ENCODE data around the gene F3.
A peak's percentile ranks its signal among the peaks of the same experiment; 100 is the strongest.

F3 gene

DNA sequence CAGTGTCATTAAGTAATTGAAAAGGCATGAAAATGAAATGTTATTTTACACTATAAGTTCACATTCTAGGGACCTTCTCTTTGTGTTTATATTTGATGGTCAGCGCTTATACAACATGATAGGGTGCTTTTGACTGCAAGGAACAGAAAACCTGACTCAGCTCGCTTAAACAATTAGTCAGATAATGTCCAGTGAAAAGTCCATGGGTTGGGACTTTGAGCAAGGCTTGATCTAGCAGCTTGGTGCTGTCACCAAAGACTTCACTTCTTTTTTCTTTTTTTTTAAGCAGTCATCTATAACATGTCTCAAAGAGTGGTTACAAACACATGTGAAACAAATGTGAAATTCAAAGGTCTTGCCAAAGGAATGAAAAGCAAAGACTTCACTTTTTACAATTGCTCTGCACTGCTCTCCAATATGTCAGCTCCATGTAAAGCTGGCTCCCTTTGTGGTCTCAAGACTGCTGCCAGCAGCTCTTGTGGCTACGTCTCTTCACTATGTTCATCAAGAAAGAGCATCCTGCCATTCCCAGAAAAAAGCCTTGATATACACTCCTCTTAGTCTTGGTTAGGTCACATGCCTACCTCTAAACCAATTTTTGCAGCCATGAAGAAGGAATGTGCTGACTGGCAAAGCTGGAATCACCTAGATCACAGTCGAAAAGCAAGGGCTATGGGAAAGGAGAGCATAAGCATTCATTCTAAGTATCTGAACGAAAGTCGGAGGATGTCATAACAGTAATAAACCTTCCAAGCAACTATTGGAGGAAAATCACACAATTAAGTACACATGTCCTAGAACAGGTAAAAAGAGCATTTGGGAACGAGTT is 15.2 kb downstream of the F3 start:
- no peak overlapping the region for H3K56ac ChIP-seq (ENCODE audit: low read length)
- H2BK120ac ChIP-seq (ENCODE audit: low read depth, low read length), result no peak overlapping the region
- no peak overlapping the region for H2AK5ac ChIP-seq (ENCODE audit: low read length)
- H3K9ac ChIP-seq (ENCODE audit: low read length), result no peak overlapping the region
- no peak overlapping the region for H3K4me2 ChIP-seq (ENCODE audit: low read length)
- H3K23ac ChIP-seq (ENCODE audit: low read length), result no peak overlapping the region
- no peak overlapping the region for H3K4me3 ChIP-seq (ENCODE audit: low read length)
- no peaks in the 10 kb centered on the region for H3K27me3 ChIP-seq (ENCODE audit: insufficient read depth, low read length, poor library complexity)
- no peak overlapping the region for H4K8ac ChIP-seq (ENCODE audit: low read depth, low read length)
- H3K27ac ChIP-seq (ENCODE audit: low read depth, low read length), result no peak overlapping the region
- H3K4ac ChIP-seq (ENCODE audit: low read depth, low read length), result no peak overlapping the region
- H3K18ac ChIP-seq (ENCODE audit: low read length), result no peak overlapping the region
- DNase-seq, result no peak
- H3K79me1 ChIP-seq (ENCODE audit: low read length), result no peaks in the 10 kb centered on the region
- WGBS (ENCODE audit: extremely low coverage, insufficient coverage, low lambda C conversion rate), result no CpG with 5 or more reads among the region's 7 CpGs
- peaks cover 4% of the 10 kb centered on the region for H3K4me1 ChIP-seq (ENCODE audit: control insufficient read depth, low read depth, low read length)
- H2BK15ac ChIP-seq (replicated peaks; ENCODE audit: low read depth), result no peak overlapping the region
- no peak overlapping the region for H4K5ac ChIP-seq (ENCODE audit: low read length)
- H3K79me2 ChIP-seq (ENCODE audit: control insufficient read depth, insufficient read depth, low read length), result no peaks in the 10 kb centered on the region
- H3K36me3 ChIP-seq (ENCODE audit: control insufficient read depth, insufficient read depth, low read length), result no peaks in the 10 kb centered on the region
- H2BK5ac ChIP-seq (ENCODE audit: low read length), result no peak overlapping the region

DNA sequence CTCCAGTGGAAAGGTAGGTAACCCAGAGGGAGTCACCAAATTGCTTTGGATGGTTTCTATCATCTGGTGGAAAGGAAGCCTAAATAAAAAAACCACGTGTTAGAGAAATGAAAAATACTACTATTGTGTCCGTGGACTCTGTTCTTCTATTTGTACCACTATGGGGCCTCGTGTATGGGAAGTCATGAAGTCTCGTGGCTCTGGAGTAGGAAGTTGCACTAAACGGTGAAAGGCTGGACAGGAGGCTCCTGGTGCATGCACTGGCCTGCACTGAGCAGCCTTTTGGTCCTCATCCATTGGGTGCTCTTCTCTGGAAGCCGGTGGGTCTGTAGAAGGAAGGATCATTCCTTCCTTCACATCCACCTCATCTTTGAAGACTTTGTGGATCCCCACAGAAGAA is 17.0 kb downstream of the F3 start:
- Histone ChIP-seq H3K56ac (ENCODE audit: low read length) (no peak overlapping the region), H3K4me1 (ENCODE audit: control insufficient read depth, low read depth, low read length) (peaks cover 4% of the 10 kb centered on the region), H3K27ac (ENCODE audit: low read depth, low read length) (no peak overlapping the region), H2BK5ac (ENCODE audit: low read length) (no peak overlapping the region), H3K36me3 (ENCODE audit: control insufficient read depth, insufficient read depth, low read length) (no peaks in the 10 kb centered on the region), H3K79me2 (ENCODE audit: control insufficient read depth, insufficient read depth, low read length) (no peaks in the 10 kb centered on the region), H3K18ac (ENCODE audit: low read length) (no peak overlapping the region), H3K9ac (ENCODE audit: low read length) (no peak overlapping the region), H2BK15ac (replicated peaks; ENCODE audit: low read depth) (no peak overlapping the region), H3K79me1 (ENCODE audit: low read length) (no peaks in the 10 kb centered on the region), H4K8ac (ENCODE audit: low read depth, low read length) (no peak overlapping the region), H3K27me3 (ENCODE audit: insufficient read depth, low read length, poor library complexity) (no peaks in the 10 kb centered on the region), H3K23ac (ENCODE audit: low read length) (no peak overlapping the region), H2BK120ac (ENCODE audit: low read depth, low read length) (no peak overlapping the region), H3K4me2 (ENCODE audit: low read length) (no peak overlapping the region), H3K4ac (ENCODE audit: low read depth, low read length) (no peak overlapping the region), H4K5ac (ENCODE audit: low read length) (no peak overlapping the region), H3K4me3 (ENCODE audit: low read length) (no peak overlapping the region), H2AK5ac (ENCODE audit: low read length) (no peak overlapping the region)
- WGBS (ENCODE audit: extremely low coverage, insufficient coverage, low lambda C conversion rate), result no CpG with 5 or more reads among the region's 6 CpGs
- no peak for DNase-seq

DNA sequence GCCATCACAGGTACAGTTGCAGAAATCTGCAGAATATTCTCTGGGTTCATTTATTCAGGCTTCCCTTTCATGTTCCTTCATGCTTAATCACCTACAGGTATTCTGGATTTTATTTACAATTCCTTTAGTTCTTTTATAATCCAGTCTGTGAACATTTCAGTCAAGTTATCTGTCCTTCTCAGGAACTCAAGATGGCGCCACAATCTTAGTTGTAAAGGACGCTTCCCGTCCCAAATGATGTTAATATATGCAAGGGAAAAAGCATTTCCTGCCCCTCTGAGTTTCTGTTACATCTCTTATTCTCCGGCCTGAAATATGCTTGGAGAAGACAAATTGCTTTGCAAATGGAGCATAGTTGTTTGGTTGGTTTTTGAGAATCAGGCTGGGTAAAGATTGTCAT is 19.3 kb downstream of the F3 start:
- Histone ChIP-seq H3K4me2 (ENCODE audit: low read length) (no peak overlapping the region), H2AK5ac (ENCODE audit: low read length) (no peak overlapping the region), H3K4ac (ENCODE audit: low read depth, low read length) (no peak overlapping the region), H3K4me1 (ENCODE audit: control insufficient read depth, low read depth, low read length) (no peaks in the 10 kb centered on the region), H3K36me3 (ENCODE audit: control insufficient read depth, insufficient read depth, low read length) (no peaks in the 10 kb centered on the region), H3K27me3 (ENCODE audit: insufficient read depth, low read length, poor library complexity) (no peaks in the 10 kb centered on the region), H4K5ac (ENCODE audit: low read length) (no peak overlapping the region), H3K9ac (ENCODE audit: low read length) (no peak overlapping the region), H3K56ac (ENCODE audit: low read length) (no peak overlapping the region), H2BK5ac (ENCODE audit: low read length) (no peak overlapping the region), H4K8ac (ENCODE audit: low read depth, low read length) (no peak overlapping the region), H3K27ac (ENCODE audit: low read depth, low read length) (no peak overlapping the region), H3K79me1 (ENCODE audit: low read length) (no peaks in the 10 kb centered on the region), H2BK120ac (ENCODE audit: low read depth, low read length) (no peak overlapping the region), H3K23ac (ENCODE audit: low read length) (no peak overlapping the region), H2BK15ac (replicated peaks; ENCODE audit: low read depth) (no peak overlapping the region), H3K18ac (ENCODE audit: low read length) (no peak overlapping the region), H3K79me2 (ENCODE audit: control insufficient read depth, insufficient read depth, low read length) (no peaks in the 10 kb centered on the region), H3K4me3 (ENCODE audit: low read length) (no peak overlapping the region)
- no CpG with 5 or more reads among the region's 4 CpGs for WGBS (ENCODE audit: extremely low coverage, insufficient coverage, low lambda C conversion rate)
- DNase-seq, result peak; percentile 66

DNA sequence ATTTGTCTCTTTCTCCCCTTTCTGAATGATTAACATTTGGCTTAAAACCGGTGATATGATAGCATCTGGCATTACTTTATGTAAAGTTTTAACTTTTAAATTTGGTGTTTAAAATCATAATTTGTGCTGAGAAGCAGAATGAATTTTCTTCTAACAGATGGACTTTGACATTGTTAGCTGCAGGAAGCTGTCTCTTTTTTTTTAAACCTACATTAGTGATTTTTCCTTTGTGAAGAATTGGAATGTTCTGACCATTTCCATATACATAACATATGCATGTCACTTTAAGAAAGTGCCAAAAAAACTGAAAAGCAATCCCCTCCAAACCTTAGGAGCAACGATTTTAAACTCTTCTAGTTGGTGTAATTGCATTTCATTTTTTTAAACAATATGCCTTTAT is 22.2 kb downstream of the F3 start:
- no peaks in the 10 kb centered on the region for H3K36me3 ChIP-seq (ENCODE audit: control insufficient read depth, insufficient read depth, low read length)
- no peak for DNase-seq
- H3K56ac ChIP-seq (ENCODE audit: low read length), result no peak overlapping the region
- no peak overlapping the region for H3K9ac ChIP-seq (ENCODE audit: low read length)
- no peaks in the 10 kb centered on the region for H3K79me2 ChIP-seq (ENCODE audit: control insufficient read depth, insufficient read depth, low read length)
- no peak overlapping the region for H2BK15ac ChIP-seq (replicated peaks; ENCODE audit: low read depth)
- no peak overlapping the region for H2AK5ac ChIP-seq (ENCODE audit: low read length)
- no CpG with 5 or more reads among the region's 2 CpGs for WGBS (ENCODE audit: extremely low coverage, insufficient coverage, low lambda C conversion rate)
- H3K4ac ChIP-seq (ENCODE audit: low read depth, low read length), result no peak overlapping the region
- H4K5ac ChIP-seq (ENCODE audit: low read length), result no peak overlapping the region
- H3K79me1 ChIP-seq (ENCODE audit: low read length), result no peaks in the 10 kb centered on the region
- no peak overlapping the region for H3K27ac ChIP-seq (ENCODE audit: low read depth, low read length)
- H2BK120ac ChIP-seq (ENCODE audit: low read depth, low read length), result no peak overlapping the region
- H3K27me3 ChIP-seq (ENCODE audit: insufficient read depth, low read length, poor library complexity), result no peaks in the 10 kb centered on the region
- no peaks in the 10 kb centered on the region for H3K4me1 ChIP-seq (ENCODE audit: control insufficient read depth, low read depth, low read length)
- H3K23ac ChIP-seq (ENCODE audit: low read length), result no peak overlapping the region
- no peak overlapping the region for H4K8ac ChIP-seq (ENCODE audit: low read depth, low read length)
- H2BK5ac ChIP-seq (ENCODE audit: low read length), result no peak overlapping the region
- H3K4me2 ChIP-seq (ENCODE audit: low read length), result no peak overlapping the region
- no peak overlapping the region for H3K18ac ChIP-seq (ENCODE audit: low read length)
- H3K4me3 ChIP-seq (ENCODE audit: low read length), result no peak overlapping the region

DNA sequence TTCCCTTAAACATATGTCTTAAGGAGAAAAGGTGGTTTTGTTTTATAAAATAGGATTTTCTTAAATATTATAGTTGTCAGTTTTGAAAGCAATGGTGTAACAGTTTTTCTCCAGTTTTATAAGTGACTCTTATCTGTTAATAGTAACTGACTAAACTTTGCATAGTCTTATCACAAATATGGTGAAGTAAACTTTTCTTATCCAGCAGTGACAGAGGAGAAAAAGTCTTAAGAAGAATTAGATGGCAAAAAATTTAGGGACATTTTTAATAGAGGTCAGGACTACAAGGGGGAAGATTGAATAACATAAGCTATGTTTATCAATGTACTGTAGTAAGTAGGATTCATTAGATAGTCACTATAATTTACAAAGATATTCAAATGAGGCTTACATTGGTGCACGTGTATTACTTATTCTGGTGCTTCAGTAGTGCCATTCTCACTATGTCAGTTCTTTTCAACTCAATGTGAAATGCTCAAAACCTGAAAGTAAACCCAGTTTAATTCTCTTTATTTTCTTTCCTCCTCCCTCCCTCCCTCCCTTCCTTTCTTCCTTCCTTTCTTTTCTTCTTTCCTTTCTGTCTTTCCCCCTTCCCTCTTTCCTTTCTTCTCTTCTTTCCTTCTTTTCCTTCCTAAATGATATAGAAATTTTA is 26.1 kb downstream of the F3 start:
- no CpG with 5 or more reads among the region's 1 CpG for WGBS (ENCODE audit: extremely low coverage, insufficient coverage, low lambda C conversion rate)
- no peaks in the 10 kb centered on the region for H3K79me2 ChIP-seq (ENCODE audit: control insufficient read depth, insufficient read depth, low read length)
- no peak for DNase-seq

More for the DNA sequence above, 26.1 kb downstream of the F3 start:
- no peak overlapping the region for H3K4me3 ChIP-seq (ENCODE audit: low read length)
- H3K79me1 ChIP-seq (ENCODE audit: low read length), result no peaks in the 10 kb centered on the region
- H4K8ac ChIP-seq (ENCODE audit: low read depth, low read length), result no peak overlapping the region
- no peak overlapping the region for H3K9ac ChIP-seq (ENCODE audit: low read length)
- H2BK5ac ChIP-seq (ENCODE audit: low read length), result no peak overlapping the region
- H3K27me3 ChIP-seq (ENCODE audit: insufficient read depth, low read length, poor library complexity), result no peaks in the 10 kb centered on the region
- H2BK15ac ChIP-seq (replicated peaks; ENCODE audit: low read depth), result no peak overlapping the region
- H2BK120ac ChIP-seq (ENCODE audit: low read depth, low read length), result no peak overlapping the region
- H3K36me3 ChIP-seq (ENCODE audit: control insufficient read depth, insufficient read depth, low read length), result no peaks in the 10 kb centered on the region
- no peak overlapping the region for H3K4me2 ChIP-seq (ENCODE audit: low read length)
- no peak overlapping the region for H3K18ac ChIP-seq (ENCODE audit: low read length)
- H3K27ac ChIP-seq (ENCODE audit: low read depth, low read length), result no peak overlapping the region
- H3K23ac ChIP-seq (ENCODE audit: low read length), result no peak overlapping the region
- H3K56ac ChIP-seq (ENCODE audit: low read length), result no peak overlapping the region
- H2AK5ac ChIP-seq (ENCODE audit: low read length), result no peak overlapping the region
- H3K4me1 ChIP-seq (ENCODE audit: control insufficient read depth, low read depth, low read length), result no peaks in the 10 kb centered on the region
- H4K5ac ChIP-seq (ENCODE audit: low read length), result no peak overlapping the region
- H3K4ac ChIP-seq (ENCODE audit: low read depth, low read length), result no peak overlapping the region

Measured in mesendoderm (in vitro differentiated cells).